ENCODE results near the gene LRRC8D.

GRCh38 chr1:89934461-89934860 lies 113.6 kb downstream of the LRRC8D start:
- TF ChIP-seq CTCF (IDR thresholded peaks at IDR 0.05): no peak
- no peak for TF ChIP-seq POLR2A (IDR thresholded peaks at IDR 0.05)
